ACC112 (cell line): Measurements from ENCODE around the gene DLGAP4.

ENCODE experiments used
- H2AFZ ChIP-seq: fragments of 200-600 bp; sonication (generic); one replicate; pipeline ENCODE4 v1.6.0; 2017; ENCODE audit warnings: antibody characterized with exemption, low read length; ENCODE audit not compliant: unreplicated experiment
- H3K27ac ChIP-seq: fragments of 200-600 bp; sonication (generic); 2 replicates; pipeline ENCODE4 v1.5.1; 2014; ENCODE audit warnings: low read depth, mild to moderate bottlenecking, antibody characterized with exemption, low read length, moderate library complexity
- H3K27me3 ChIP-seq: fragments of 200-600 bp; sonication (generic); 2 replicates; pipeline ENCODE4 v1.6.1; 2014; ENCODE audit warnings: mild to moderate bottlenecking, antibody characterized with exemption, low read length, moderate library complexity, mixed read lengths; ENCODE audit not compliant: insufficient read depth
- H3K36me3 ChIP-seq: fragments of 200-600 bp; sonication (generic); 2 replicates; pipeline ENCODE4 v1.6.1; 2016; ENCODE audit warnings: mild to moderate bottlenecking, antibody characterized with exemption, low read length, moderate library complexity, mixed read lengths; ENCODE audit not compliant: insufficient read depth
- H3K4me1 ChIP-seq: fragments of 200-600 bp; sonication (generic); one replicate; pipeline ENCODE4 v1.6.1; 2016; ENCODE audit warnings: low read length, mixed read lengths; ENCODE audit not compliant: insufficient read depth, unreplicated experiment, control insufficient read depth
- H3K4me3 ChIP-seq: fragments of 200-600 bp; sonication (generic); 2 replicates; pipeline ENCODE4 v1.5.1; 2014; ENCODE audit warnings: mild to moderate bottlenecking, low read depth, low read length
- H3K79me2 ChIP-seq: fragments of 200-600 bp; sonication (generic); one replicate; pipeline ENCODE4 v1.6.0; 2016; ENCODE audit warnings: low read length; ENCODE audit not compliant: control insufficient read depth, unreplicated experiment, insufficient read depth

The DLGAP4 gene

DNA sequence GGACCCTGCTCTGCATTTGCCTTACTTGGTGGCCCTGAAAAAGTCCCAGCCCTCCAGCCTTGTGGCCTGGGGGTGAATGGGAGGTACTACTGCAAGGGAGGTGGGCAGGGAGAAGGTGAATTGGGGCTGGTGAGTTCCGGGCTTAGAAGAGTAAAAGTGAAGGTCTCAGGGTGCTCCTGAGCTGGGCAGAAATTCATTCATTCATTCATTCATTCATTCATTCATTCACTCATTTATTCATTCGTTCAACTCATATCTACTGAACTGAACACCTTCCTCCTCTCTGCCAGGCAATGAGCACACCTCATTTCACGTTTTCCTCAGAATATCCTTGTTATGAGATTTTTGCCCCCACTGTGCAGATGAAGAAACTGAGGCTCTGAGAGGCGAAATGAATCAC lies 6.7 kb upstream of the DLGAP4 start:
- Histone ChIP-seq H3K4me1 (no peaks in the 10 kb centered on the region), H3K4me3 (no peak overlapping the region), H3K36me3 (no peaks in the 10 kb centered on the region), H2AFZ (no peak overlapping the region), H3K27ac (no peak overlapping the region), H3K27me3 (peaks cover 97% of the 10 kb centered on the region), H3K79me2 (no peaks in the 10 kb centered on the region)

GRCh38 chr20:36301359-36302119 lies 4.6 kb upstream of the DLGAP4 start:
- Histone ChIP-seq H3K79me2 (no peaks in the 10 kb centered on the region), H2AFZ (no peak overlapping the region), H3K4me3 (no peak overlapping the region), H3K27me3 (peaks cover 95% of the 10 kb centered on the region), H3K27ac (no peak overlapping the region), H3K36me3 (no peaks in the 10 kb centered on the region), H3K4me1 (no peaks in the 10 kb centered on the region)

DNA sequence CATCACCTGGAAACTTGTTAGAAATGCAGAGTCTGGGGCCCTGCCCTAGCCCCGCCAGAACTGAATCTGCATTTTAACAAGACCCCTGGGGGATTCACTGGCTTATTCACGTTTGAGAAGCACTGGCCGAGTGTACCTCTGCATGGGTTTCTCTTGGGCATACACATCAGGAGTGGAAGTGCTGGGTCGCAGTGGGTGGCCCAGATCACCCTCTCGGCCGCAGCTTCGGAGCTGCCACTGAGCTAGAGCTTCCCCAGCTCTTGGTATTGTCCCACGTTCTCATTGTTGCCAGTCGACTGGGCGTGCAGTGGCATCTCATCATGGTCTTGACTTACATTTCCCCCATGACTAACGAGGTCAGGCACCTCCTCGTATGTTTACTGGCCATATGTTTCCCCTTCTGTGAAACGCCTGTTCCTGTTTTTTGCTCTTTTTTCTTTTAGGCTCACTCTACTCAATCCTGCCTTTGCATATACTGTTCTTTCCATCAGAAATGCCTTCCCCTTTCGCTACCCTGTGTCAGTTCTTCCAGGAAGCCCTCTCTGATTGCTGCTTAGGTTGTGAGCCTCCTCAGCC lies 3.0 kb upstream of the DLGAP4 start:
- H3K27ac ChIP-seq = no peak overlapping the region
- peaks cover 96% of the 10 kb centered on the region for H3K27me3 ChIP-seq
- no peaks in the 10 kb centered on the region for H3K79me2 ChIP-seq
- no peaks in the 10 kb centered on the region for H3K4me1 ChIP-seq
- no peak overlapping the region for H3K4me3 ChIP-seq
- no peak overlapping the region for H2AFZ ChIP-seq
- H3K36me3 ChIP-seq = no peaks in the 10 kb centered on the region

GRCh38 chr20:36303831-36304230 lies 2.3 kb upstream of the DLGAP4 start:
- peaks cover 96% of the 10 kb centered on the region for H3K27me3 ChIP-seq
- no peak overlapping the region for H3K27ac ChIP-seq
- no peaks in the 10 kb centered on the region for H3K36me3 ChIP-seq
- no peak overlapping the region for H2AFZ ChIP-seq
- H3K79me2 ChIP-seq = no peaks in the 10 kb centered on the region
- no peaks in the 10 kb centered on the region for H3K4me1 ChIP-seq
- H3K4me3 ChIP-seq = no peak overlapping the region

DNA sequence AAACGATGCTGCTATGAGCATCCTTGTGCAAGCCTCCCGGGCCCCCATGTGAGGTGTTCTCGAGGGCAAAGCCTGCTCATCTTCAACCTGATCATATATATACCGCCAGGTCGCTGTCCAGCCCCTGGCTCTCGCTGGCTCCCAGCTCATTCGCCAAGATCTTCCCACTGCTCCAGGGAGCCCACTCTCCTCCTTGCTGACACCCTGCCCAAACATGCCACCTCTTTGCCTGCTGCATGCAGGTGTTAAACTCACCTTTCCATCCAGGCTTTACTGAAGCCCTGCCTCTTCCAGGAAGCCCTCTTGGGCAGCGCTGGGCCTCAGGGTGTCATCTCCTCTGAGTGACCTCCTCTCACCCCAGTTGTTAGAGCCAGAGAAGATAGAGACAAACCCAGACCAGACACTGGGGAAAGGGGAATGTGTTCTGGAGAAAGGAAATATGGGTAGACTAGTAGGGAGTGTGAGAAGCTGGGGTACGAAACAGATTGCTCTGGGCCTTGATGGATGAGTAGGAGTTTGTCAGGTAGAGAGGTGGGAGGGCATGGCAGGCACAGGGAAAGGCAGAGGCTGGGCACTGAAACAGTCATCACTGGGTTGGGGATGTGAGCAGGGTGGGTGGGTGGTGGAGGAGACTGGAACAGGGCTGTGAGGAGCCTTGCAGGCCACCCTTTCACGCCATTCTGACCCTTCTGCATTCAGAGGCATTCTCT lies 1.2 kb upstream of the DLGAP4 start:
- Histone ChIP-seq H3K79me2 (no peaks in the 10 kb centered on the region), H3K4me1 (no peaks in the 10 kb centered on the region), H3K27ac (no peak overlapping the region), H3K27me3 (peaks cover 96% of the 10 kb centered on the region), H3K4me3 (no peak overlapping the region), H3K36me3 (no peaks in the 10 kb centered on the region), H2AFZ (no peak overlapping the region)

DNA sequence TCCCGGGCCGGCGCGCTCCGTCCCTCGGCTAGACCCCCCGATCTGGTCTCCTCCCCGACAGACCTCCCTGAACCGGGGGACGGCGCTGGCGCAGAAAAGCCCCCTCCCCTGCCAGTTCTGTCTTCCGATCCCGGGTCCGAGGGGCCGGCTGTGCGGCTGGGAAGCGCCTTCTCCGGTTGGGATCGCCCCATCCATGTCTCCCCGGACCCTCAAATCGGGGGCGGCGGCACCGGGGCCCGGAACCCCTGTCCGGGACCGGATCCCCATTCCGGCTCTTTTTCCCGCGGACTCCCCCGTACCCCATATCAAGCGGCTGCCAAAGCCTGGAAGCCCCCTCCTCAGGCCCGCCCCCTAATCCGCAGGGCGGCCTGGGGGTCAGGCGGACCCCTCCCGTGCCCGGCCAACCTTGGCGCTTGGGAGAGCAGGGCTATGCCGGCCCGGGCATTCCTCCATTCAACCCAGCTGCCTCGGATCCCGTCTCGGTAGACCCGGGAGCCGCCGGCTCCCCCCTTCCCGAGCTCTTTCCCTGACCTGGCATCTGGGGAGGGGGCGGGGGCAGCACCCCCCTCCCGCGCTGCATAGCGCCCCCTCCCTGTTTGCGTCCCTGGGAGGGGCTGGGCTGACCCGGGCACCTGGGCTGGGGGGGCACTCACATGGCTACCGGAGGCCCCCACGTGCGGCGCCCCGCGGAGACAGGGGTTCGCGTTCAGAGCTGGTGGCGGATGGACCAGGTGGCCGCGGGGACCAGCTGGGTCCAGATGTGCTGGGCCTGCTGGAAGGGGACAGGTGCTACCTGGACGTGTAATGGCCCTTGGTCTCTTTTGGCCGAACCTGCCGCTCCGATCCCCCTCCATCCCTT lies 643 bp downstream of the DLGAP4 start:
- H3K4me3 ChIP-seq = no peak overlapping the region
- no peaks in the 10 kb centered on the region for H3K4me1 ChIP-seq
- no peaks in the 10 kb centered on the region for H3K79me2 ChIP-seq
- peaks cover 97% of the 10 kb centered on the region for H3K27me3 ChIP-seq
- H3K36me3 ChIP-seq = no peaks in the 10 kb centered on the region
- H3K27ac ChIP-seq = no peak overlapping the region
- no peak overlapping the region for H2AFZ ChIP-seq

DNA sequence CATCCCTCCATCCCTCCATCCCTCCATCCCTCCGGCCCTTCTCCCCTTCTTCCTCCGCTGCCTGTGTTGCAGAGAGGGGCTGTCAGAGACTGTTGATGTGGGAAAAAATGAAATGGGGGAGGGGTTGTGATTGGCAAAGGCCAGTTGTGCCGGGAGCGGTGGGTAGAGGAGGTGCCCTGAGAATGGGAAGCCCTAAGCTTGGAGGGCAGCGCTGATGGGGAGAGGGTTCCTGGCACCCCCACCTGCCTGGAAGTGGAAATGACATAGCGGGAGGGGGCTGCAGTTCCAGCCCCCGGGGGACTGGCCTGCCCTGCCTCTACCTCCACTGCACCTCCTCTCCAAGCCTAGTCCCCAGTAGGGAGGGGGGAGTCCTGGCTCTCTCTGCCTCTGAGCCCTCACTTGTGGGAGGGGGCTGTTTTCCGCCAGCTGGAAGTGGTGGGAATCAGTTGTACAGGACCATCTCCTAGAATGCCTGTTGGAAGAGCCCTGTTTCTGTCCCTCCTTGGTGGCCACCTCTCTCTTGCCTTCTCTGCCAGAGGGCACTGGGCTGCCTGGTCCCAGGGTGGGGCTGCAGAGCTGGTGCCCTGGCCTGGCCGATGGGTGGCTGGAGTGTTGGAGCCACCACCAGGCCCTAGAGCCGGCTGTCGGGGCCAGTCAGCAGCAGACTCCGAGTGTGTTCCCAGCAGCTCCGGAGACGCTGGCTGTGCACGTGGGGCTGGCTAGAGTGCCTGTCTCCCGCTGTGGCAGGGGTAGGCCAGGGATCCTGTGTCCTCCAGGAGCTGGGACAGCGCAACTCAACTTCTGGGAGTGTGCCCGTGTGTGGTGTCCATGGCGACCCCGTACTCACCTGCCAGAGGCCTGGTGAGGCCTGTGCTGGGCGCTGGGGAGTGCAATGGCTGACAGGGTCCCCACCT lies 1.5 kb downstream of the DLGAP4 start:
- Histone ChIP-seq H3K4me1 (no peaks in the 10 kb centered on the region), H3K4me3 (no peak overlapping the region), H3K27me3 (peaks cover 97% of the 10 kb centered on the region), H3K36me3 (no peaks in the 10 kb centered on the region), H2AFZ (no peak overlapping the region), H3K79me2 (no peaks in the 10 kb centered on the region), H3K27ac (no peak overlapping the region)

DNA sequence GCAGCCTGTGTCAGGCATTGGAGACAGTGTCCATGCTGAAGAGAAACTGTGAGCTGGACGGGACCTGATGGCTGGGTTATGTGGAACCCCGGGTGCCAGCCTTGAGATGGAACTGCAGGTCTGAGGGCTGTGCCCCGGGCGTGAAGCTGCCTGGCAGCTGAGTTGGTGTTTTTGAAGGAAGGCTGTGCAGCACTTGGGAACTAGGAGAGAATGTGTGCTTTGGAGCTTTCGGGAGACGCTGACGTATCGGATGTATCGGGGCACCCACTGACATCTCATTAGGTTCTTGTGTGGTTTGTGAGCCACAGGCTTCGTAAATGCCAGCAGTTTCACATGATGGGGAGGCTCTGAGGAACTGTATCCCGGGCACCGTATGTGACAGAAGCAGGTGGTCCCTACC lies 2.2 kb downstream of the DLGAP4 start:
- Histone ChIP-seq H3K27ac (no peak overlapping the region), H3K36me3 (no peaks in the 10 kb centered on the region), H3K79me2 (no peaks in the 10 kb centered on the region), H3K4me3 (no peak overlapping the region), H3K27me3 (peaks cover 97% of the 10 kb centered on the region), H2AFZ (no peak overlapping the region), H3K4me1 (no peaks in the 10 kb centered on the region)

GRCh38 chr20:36308986-36309385 lies 2.8 kb downstream of the DLGAP4 start:
- H3K4me1 ChIP-seq = no peaks in the 10 kb centered on the region

GRCh38 chr20:36309643-36310042 lies 3.5 kb downstream of the DLGAP4 start:
- Histone ChIP-seq H3K4me3 (no peak overlapping the region), H3K36me3 (no peaks in the 10 kb centered on the region), H3K79me2 (no peaks in the 10 kb centered on the region), H3K4me1 (no peaks in the 10 kb centered on the region), H3K27me3 (peaks cover 85% of the 10 kb centered on the region), H3K27ac (no peak overlapping the region), H2AFZ (no peak overlapping the region)

More at GRCh38 chr20:36308986-36309385, 2.8 kb downstream of the DLGAP4 start:
- H3K27ac ChIP-seq = no peak overlapping the region
- no peak overlapping the region for H3K4me3 ChIP-seq
- no peaks in the 10 kb centered on the region for H3K79me2 ChIP-seq
- H2AFZ ChIP-seq = no peak overlapping the region
- H3K27me3 ChIP-seq = peaks cover 92% of the 10 kb centered on the region
- H3K36me3 ChIP-seq = no peaks in the 10 kb centered on the region
